HepG2 (cell line): ENCODE measurements around the gene STK32C.

Experiments
- FOXP1 ChIP-seq, 2 experiments: fragments of 450-650 bp in 1 of 2; IDR thresholded peaks; 2 replicates each; pipeline ENCODE4 v1.6.1; 2017 to 2018; ENCODE audit warnings: antibody characterized with exemption in 1 of 2
- NFE2 ChIP-seq: sonication (generic); formaldehyde crosslinking; IDR thresholded peaks from 2 replicates; pipeline ENCODE4 v1.4.0; 2020; ENCODE audit warnings: missing genetic modification reagents
- POLR2A ChIP-seq, 2 experiments: IDR thresholded peaks; 2 replicates each; pipeline ENCODE4 v1.6.1; 2011; ENCODE audit warnings: low read depth in 2 of 2, low read length in 2 of 2, mild to moderate bottlenecking in 1 of 2, moderate library complexity in 1 of 2; ENCODE audit not compliant: insufficient read depth in 1 of 2
- REL ChIP-seq: sonication (generic); formaldehyde crosslinking; conservative IDR thresholded peaks from 2 replicates; pipeline ENCODE4 v1.8.0; 2022; ENCODE audit warnings: mild to moderate bottlenecking, missing genetic modification reagents, moderate library complexity
- SP1 ChIP-seq, 2 experiments: fragments of 450-650 bp in 1 of 2; sonication (generic) in 1 of 2; formaldehyde crosslinking in 1 of 2; IDR thresholded peaks; 2 replicates each; pipeline versions ENCODE4 v1.4.0 to v1.6.1; 2016 to 2020; ENCODE audit warnings: missing genetic modification reagents in 1 of 2
- TCF12 ChIP-seq, 2 experiments: fragments of 450-650 bp in 1 of 2; sonication (generic) in 1 of 2; formaldehyde crosslinking in 1 of 2; IDR thresholded peaks; 2 replicates each; pipeline versions ENCODE4 v1.6.1 to v1.8.0; 2017 to 2022; ENCODE audit warnings: antibody characterized with exemption in 1 of 2, mild to moderate bottlenecking in 1 of 2, missing genetic modification reagents in 1 of 2, moderate library complexity in 1 of 2
- ZNF639 ChIP-seq: conservative IDR thresholded peaks from 2 replicates; pipeline ENCODE4 v1.6.1; 2018; ENCODE audit warnings: missing genetic modification reagents

GRCh38 chr10:132274986-132275385 is 32.8 kb downstream of the STK32C start:
- TF ChIP-seq FOXP1 (IDR thresholded peaks at IDR 0.05) (no peak), FOXP1 (CRISPR knock-in tag; IDR thresholded peaks at IDR 0.05) (no peak), TCF12 (IDR thresholded peaks at IDR 0.05) (no peak), TCF12 (CRISPR knock-in tag; IDR thresholded peaks at IDR 0.05) (no peak), SP1 (IDR thresholded peaks at IDR 0.05) (no peak), SP1 (CRISPR knock-in tag; IDR thresholded peaks at IDR 0.05) (no peak), ZNF639 (CRISPR knock-in tag) (no peak), REL (CRISPR knock-in tag) (no peak), POLR2A (IDR thresholded peaks at IDR 0.05; ENCODE audit: insufficient read depth in 1 of 2, low read depth in 2 of 2, low read length in 2 of 2) (no peak), NFE2 (no peak)
